K562 (cell line): ENCODE data around the gene MGA. TPM values are rescaled to one million over a fixed set of nuclear protein-coding genes. Genes with fewer than 3 reads are reported as not detected.

Experiments
- ATAC-seq: fragments of 200-7000 bp; cut with Tn5 transposase; 3 replicates; pipeline ENCODE4 v1.9.1; 2020; ENCODE audit warnings: moderate library complexity
- BruUV-seq: library from RNA; stranded (reverse); fragments of 400-500 nt; replicated peaks from 2 replicates; lab custom pipeline; 2021; lab: Mats Ljungman, UMichigan
- CTCF ChIA-PET: fragments of 300-600 bp; formaldehyde crosslinking; extraction: SDS; loops from one replicate; lab custom pipeline; 2021; ENCODE audit warnings: low intra/inter-chr PET ratio; lab: Yijun Ruan, JAX
- POLR2A ChIA-PET: fragments of 300-600, 350-650 bp; sonication (Branson Sonifier 250); formaldehyde crosslinking; extraction: SDS; loops from one replicate; lab custom pipeline; 2021; ENCODE audit warnings: antibody characterized with exemption, inconsistent platforms; lab: Yijun Ruan, JAX
- DNase-seq, 4 experiments: peaks; one replicate each; pipeline versions ENCODE4 v3.0.0 to v3.0.0-alpha.2; 2011 to 2018; ENCODE audit warnings: low spot score in 3 of 4, mixed read lengths in 3 of 4; ENCODE audit errors: extremely low read depth in 1 of 4
- FAIRE-seq: peaks from 2 replicates; lab custom pipeline; 2011; peaks lifted over from hg19 to GRCh38; lab: Jason Lieb, UNC
- H2AFZ ChIP-seq: 2 replicates; pipeline ENCODE4 v1.6.0; 2011; ENCODE audit warnings: low read depth, low read length, control low read depth, inconsistent platforms
- H3K27ac ChIP-seq: fragments of 200-600 bp; 3 replicates; pipeline ENCODE4 v1.8.0; 2011; ENCODE audit warnings: low read depth, mild to moderate bottlenecking, control low read depth, inconsistent platforms, low read length, moderate library complexity, mixed read lengths; ENCODE audit errors: extremely low read depth
- H3K27me3 ChIP-seq, 2 experiments: fragments of 300-600 bp in 1 of 2; 2 replicates in 1 of 2; 3 replicates in 1 of 2; pipeline versions ENCODE4 v1.6.0 to v1.8.0; 2011; ENCODE audit warnings: inconsistent platforms in 2 of 2, low read length in 2 of 2, mild to moderate bottlenecking in 1 of 2, mixed read lengths in 1 of 2, moderate library complexity in 1 of 2; ENCODE audit not compliant: control insufficient read depth in 2 of 2, insufficient read depth in 2 of 2
- H3K36me3 ChIP-seq: fragments of 300-600 bp; 3 replicates; pipeline ENCODE4 v1.8.0; 2011; ENCODE audit warnings: mild to moderate bottlenecking, low read length, inconsistent platforms; ENCODE audit not compliant: control insufficient read depth, insufficient read depth
- H3K4me1 ChIP-seq, 2 experiments: fragments of 200-600 bp in 1 of 2; replicated peaks in 1 of 2; 2 replicates in 1 of 2; 3 replicates in 1 of 2; pipeline versions ENCODE4 v1.5.1 to v1.8.0; 2011; ENCODE audit warnings: inconsistent platforms in 2 of 2, low read length in 2 of 2, mild to moderate bottlenecking in 1 of 2, mixed read lengths in 1 of 2, moderate library complexity in 1 of 2; ENCODE audit not compliant: control insufficient read depth in 2 of 2, insufficient read depth in 2 of 2
- H3K4me2 ChIP-seq: 2 replicates; pipeline ENCODE4 v1.6.1; 2011; ENCODE audit warnings: low read length, control low read depth, inconsistent platforms, mixed read lengths; ENCODE audit not compliant: insufficient read depth
- H3K4me3 ChIP-seq: fragments of 200-600 bp; sonication (generic), shearing (Covaris generic); 2 replicates; pipeline ENCODE4 v1.5.1; 2016; ENCODE audit warnings: control low read depth, inconsistent platforms
- H3K79me2 ChIP-seq: fragments of 200-600 bp; 3 replicates; pipeline ENCODE4 v1.8.0; 2011; ENCODE audit warnings: low read length, inconsistent platforms; ENCODE audit not compliant: control insufficient read depth, insufficient read depth
- H3K9ac ChIP-seq, 2 experiments: 2 replicates each; pipeline versions ENCODE4 v1.6.0 to v1.6.1; 2011; ENCODE audit warnings: low read depth in 2 of 2, low read length in 2 of 2, control low read depth in 1 of 2, inconsistent platforms in 1 of 2, mild to moderate bottlenecking in 1 of 2, mixed read lengths in 1 of 2; ENCODE audit not compliant: insufficient read depth in 1 of 2
- H3K9me1 ChIP-seq: one replicate; pipeline ENCODE4 v1.6.0; 2011; ENCODE audit warnings: inconsistent platforms, mild to moderate bottlenecking, low read length, moderate library complexity; ENCODE audit not compliant: control insufficient read depth, insufficient read depth
- H3K9me3 ChIP-seq: replicated peaks from 2 replicates; pipeline ENCODE4 v1.5.1; 2011; ENCODE audit warnings: low read depth, low read length, inconsistent platforms; ENCODE audit not compliant: control insufficient read depth, insufficient read depth
- H4K20me1 ChIP-seq: replicated peaks from 2 replicates; pipeline ENCODE4 v1.6.1; 2011; ENCODE audit warnings: low read length, inconsistent platforms, mixed read lengths; ENCODE audit not compliant: control insufficient read depth, insufficient read depth
- ATF3 ChIP-seq, 2 experiments: fragments of 450-650 bp in 1 of 2; sonication (generic) in 1 of 2; formaldehyde crosslinking in 1 of 2; IDR thresholded peaks in 1 of 2; conservative IDR thresholded peaks in 1 of 2; 2 replicates each; pipeline versions ENCODE4 v1.6.1 to v1.8.1; 2016 to 2023; ENCODE audit warnings: mild to moderate bottlenecking in 2 of 2, moderate library complexity in 2 of 2, inconsistent platforms in 1 of 2, missing genetic modification reagents in 1 of 2
- BRF2 ChIP-seq: IDR thresholded peaks from 3 replicates; pipeline ENCODE4 v1.6.1; 2011; ENCODE audit warnings: borderline replicate concordance, mild to moderate bottlenecking; ENCODE audit not compliant: insufficient read length, insufficient read depth
- CEBPB ChIP-seq: fragments of 450-650 bp; IDR thresholded peaks from 2 replicates; pipeline ENCODE4 v1.6.1; 2016; ENCODE audit warnings: missing genetic modification characterization, missing compliant biosample characterization
- DPF2 ChIP-seq: fragments of 450-650 bp; IDR thresholded peaks from 2 replicates; pipeline ENCODE4 v1.6.1; 2016
- E4F1 ChIP-seq: fragments of 250-450 bp; sonication (Bioruptor Pico); IDR thresholded peaks from 2 replicates; pipeline ENCODE4 v1.5.0; 2021; ENCODE audit warnings: mild to moderate bottlenecking, borderline replicate concordance
- HMBOX1 ChIP-seq: sonication (generic); IDR thresholded peaks from 2 replicates; pipeline ENCODE4 v1.6.1; 2016
- JUND ChIP-seq, 2 experiments: IDR thresholded peaks; 2 replicates in 1 of 2; 3 replicates in 1 of 2; pipeline ENCODE4 v1.6.1; 2011; ENCODE audit warnings: borderline replicate concordance in 2 of 2, low read depth in 2 of 2, low read length in 2 of 2, improper control_type of control experiment in 1 of 2, missing biosample characterization in 1 of 2, missing genetic modification characterization in 1 of 2, missing genetic modification reagents in 1 of 2
- PYGO2 ChIP-seq: fragments of 450-650 bp; IDR thresholded peaks from 2 replicates; pipeline ENCODE4 v1.6.1; 2016; ENCODE audit warnings: mild to moderate bottlenecking, missing genetic modification characterization, moderate library complexity, missing compliant biosample characterization
- ZNF3 ChIP-seq: fragments of 250-450 bp; sonication (Bioruptor Pico); IDR thresholded peaks from 2 replicates; pipeline ENCODE4 v1.5.0; 2021; ENCODE audit warnings: mild to moderate bottlenecking, moderate library complexity
- WGBS: fragments of 100-300 bp; shearing (Covaris generic); methylation state at CpG from one replicate; pipeline ENCODE4 v1.1.6; 2016; ENCODE audit warnings: low coverage, mixed read lengths; ENCODE audit not compliant: insufficient coverage; ENCODE audit errors: missing lambda C conversion rate; 5-methylcytosine and 5-hydroxymethylcytosine counted together
- in situ Hi-C: fragments of 300-500 bp; cut with MboI; formaldehyde crosslinking; loops from 4 replicates; pipeline ENCODE4 v1.15.0; 2018; ENCODE audit warnings: inconsistent platforms, mixed read lengths
- intact Hi-C: fragments of 100-400 bp; cut with micrococcal nuclease; formaldehyde crosslinking; loops from 2 replicates; pipeline ENCODE4 v1.14.2; 2022
- polyA plus RNA-seq, 8 experiments: library from polyadenylated mRNA; depleted of rRNA in 4 of 8; stranded (reverse) in 5 of 8; unstranded in 3 of 8; fragments of >200 nt; fragmentation: Nextera tagmentation in 2 of 8; fragmentation: Illumina TruSeq in 1 of 8; extraction: Ambion mirVana in 2 of 8; extraction: Trizol in 1 of 8; gene quantifications; 2 replicates each; pipeline versions ENCODE4 v1.2.1 to v1.2.3, GENCODE V29; 2011 to 2014; ENCODE audit warnings: inconsistent platforms in 1 of 8, missing spikeins in 1 of 8
- total RNA-seq, 7 experiments: library from RNA; depleted of rRNA in 6 of 7; stranded (reverse); fragments of >200 nt in 6 of 7; fragmentation: Illumina TruSeq in 2 of 7; extraction: Trizol in 2 of 7; gene quantifications; 2 replicates each; pipeline versions ENCODE4 v1.2.1 to v1.2.3, GENCODE V29; 2011 to 2021; ENCODE audit warnings: low replicate concordance in 1 of 7

Gene MGA
- total and polyA plus RNA-seq, 9 of the 15 experiments (the other 6 are each of a cell fraction or from before 2014, with no cell fraction given): 4.7 to 56.1 (median 21.1) TPM

- TF ChIP-seq HMBOX1: 0 out of 2 replicates have a peak, but pooled peaks have one; percentile 13
- TF ChIP-seq, all 486 proteins: peak for 9
Observed at GRCh38 chr15:41689834-41690233, 29.6 kb downstream of the MGA start (continued).

GRCh38 chr15:41690636-41691035, 30.4 kb downstream of the MGA start:
- H3K4me2 ChIP-seq: 0 out of 2 replicates have a peak overlapping the region, but pooled peaks have one; percentile 17
- in situ Hi-C loops (no loop called here), intact Hi-C loops (loop anchor here (10.0 kb wide), 1 partner anchor 214 kb away; no protein-coding TSS in a partner anchor)
- TF ChIP-seq BRF2 (no peak), E4F1 (CRISPR knock-in tag) (no peak), DPF2 (peak; percentile 9; the same call in 1 of the 2 replicates), PYGO2 (tag) (no peak), ZNF3 (no peak), JUND (IDR thresholded peaks at IDR 0.05; ENCODE audit: borderline replicate concordance, low read depth, low read length) (0 out of 2 replicates have a peak, but pooled peaks have one; percentile 30), JUND (tag; IDR thresholded peaks at IDR 0.05; ENCODE audit: borderline replicate concordance, low read depth, low read length) (no peak; the same call in 2 of the 3 replicates), CEBPB (tag) (peak; percentile 58), ATF3 (IDR thresholded peaks at IDR 0.05) (peak; percentile 39; the same call in 1 of the 2 replicates), ATF3 (CRISPR knock-in tag; conservative IDR thresholded peaks at IDR 0.05) (no peak)

More at GRCh38 chr15:41690636-41691035, 30.4 kb downstream of the MGA start:
- ATAC-seq (peak; percentile 84), FAIRE-seq (peak; percentile 82), DNase-seq (peak in 1 of 4 experiments; percentile 63)
- Histone ChIP-seq H3K9me3 (no peaks in the 10 kb centered on the region), H3K27me3 (no peaks in the 10 kb centered on the region), H3K4me1 (peaks cover 4 to 24% of the 10 kb centered on the region in 2 experiments; a peak in 3 of 5 replicates), H3K9ac (no peak overlapping the region), H2AFZ (no peak overlapping the region), H3K9me1 (peaks cover 3% of the 10 kb centered on the region), H3K27ac (peak overlapping the region; percentile 11; the same call in 2 of the 3 replicates), H3K79me2 (peaks cover 95% of the 10 kb centered on the region), H3K36me3 (peaks cover under 1% of the 10 kb centered on the region; the same call in 1 of the 3 replicates), H3K4me3 (no peak overlapping the region), H4K20me1 (peaks cover 6% of the 10 kb centered on the region; the same call in 1 of the 2 replicates)
- 0% methylated on average over 1 of the region's 1 CpG for WGBS
- no TSS peak for BruUV-seq
- POLR2A ChIA-PET: interaction anchor here (1.2 kb wide), 1 partner anchor 33 kb away, joined by 3 read pairs; no protein-coding TSS in a partner anchor
- CTCF ChIA-PET: no interaction called here
